ENCODE measurements around the gene MED31. TPM values are rescaled to one million over a fixed set of nuclear protein-coding genes. Genes with fewer than 3 reads are reported as not detected.

The MED31 gene
- polyA plus RNA-seq, 1 experiment = 24.6 TPM

GRCh38 chr17:6639014-6639585 is 12.3 kb downstream of the MED31 start:
- TF ChIP-seq CTCF (IDR thresholded peaks at IDR 0.05; ENCODE audit: low read depth, low read length) = no peak
- ChIA-PET CTCF (no interaction called here), POLR2A (interaction anchor here (1.3 kb wide), 1 partner anchor 168 kb away, joined by 4 read pairs; no protein-coding TSS in a partner anchor)
- Histone ChIP-seq H3K27ac (ENCODE audit: low read depth, low read length) (no peak overlapping the region), H3K9me3 (ENCODE audit: control insufficient read depth, insufficient read depth, low read length) (no peaks in the 10 kb centered on the region; the same call in 1 of the 2 replicates), H3K4me3 (ENCODE audit: low read depth, low read length) (peak overlapping the region; percentile 90), H3K27me3 (ENCODE audit: control insufficient read depth, insufficient read depth, low read length) (no peaks in the 10 kb centered on the region)
- no peak for DNase-seq (ENCODE audit: low read depth, low spot score)

- H3K27ac ChIP-seq (ENCODE audit: low read depth, low read length) = no peak overlapping the region
- H3K9me3 ChIP-seq (ENCODE audit: control insufficient read depth, insufficient read depth, low read length) = no peaks in the 10 kb centered on the region; the same call in 1 of the 2 replicates
- ChIA-PET CTCF (interaction anchor here (1.5 kb wide), 1 partner anchor 166 kb away, joined by 4 read pairs; no protein-coding TSS in a partner anchor), POLR2A (no interaction called here)
- no peak for DNase-seq (ENCODE audit: low read depth, low spot score)
- H3K4me3 ChIP-seq (ENCODE audit: low read depth, low read length) = peak overlapping the region; percentile 90
- no peak for TF ChIP-seq CTCF (IDR thresholded peaks at IDR 0.05; ENCODE audit: low read depth, low read length)
- H3K27me3 ChIP-seq (ENCODE audit: control insufficient read depth, insufficient read depth, low read length) = no peaks in the 10 kb centered on the region
Observed at GRCh38 chr17:6638046-6638908, 13.1 kb downstream of the MED31 start.

GRCh38 chr17:6637458-6637840 is 14.0 kb downstream of the MED31 start:
- Histone ChIP-seq H3K27ac (ENCODE audit: low read depth, low read length) (no peak overlapping the region), H3K4me3 (ENCODE audit: low read depth, low read length) (no peak overlapping the region), H3K27me3 (ENCODE audit: control insufficient read depth, insufficient read depth, low read length) (no peaks in the 10 kb centered on the region), H3K9me3 (ENCODE audit: control insufficient read depth, insufficient read depth, low read length) (no peaks in the 10 kb centered on the region; the same call in 1 of the 2 replicates)
- ChIA-PET POLR2A (no interaction called here), CTCF (interaction anchor here (1.5 kb wide), 1 partner anchor 165 kb away, joined by 4 read pairs; no protein-coding TSS in a partner anchor)
- no peak for TF ChIP-seq CTCF (IDR thresholded peaks at IDR 0.05; ENCODE audit: low read depth, low read length)
- DNase-seq (ENCODE audit: low read depth, low spot score) = no peak

- Histone ChIP-seq H3K9me3 (ENCODE audit: control insufficient read depth, insufficient read depth, low read length) (no peaks in the 10 kb centered on the region; the same call in 1 of the 2 replicates), H3K27me3 (ENCODE audit: control insufficient read depth, insufficient read depth, low read length) (no peaks in the 10 kb centered on the region), H3K4me3 (ENCODE audit: low read depth, low read length) (no peak overlapping the region), H3K27ac (ENCODE audit: low read depth, low read length) (no peak overlapping the region)
- ChIA-PET CTCF (interaction anchor here (1.5 kb wide), 1 partner anchor 164 kb away, joined by 4 read pairs; no protein-coding TSS in a partner anchor), POLR2A (no interaction called here)
- DNase-seq (ENCODE audit: low read depth, low spot score) = no peak
- no peak for TF ChIP-seq CTCF (IDR thresholded peaks at IDR 0.05; ENCODE audit: low read depth, low read length)
Observed at GRCh38 chr17:6636616-6637457, 14.6 kb downstream of the MED31 start.
